A549 (cell line): Measurements from ENCODE around the gene TNN.

ENCODE experiments used
- CBX8 ChIP-seq: fragments of 200-600 bp; sonication (generic); IDR thresholded peaks from 2 replicates; pipeline ENCODE4 v1.6.1; 2016
- CTCF ChIP-seq: fragments of >200 bp; sonication (Bioruptor Twin); formaldehyde crosslinking; IDR thresholded peaks from 3 replicates; pipeline ENCODE4 v1.5.1; 2016
- FOXS1 ChIP-seq: fragments of 250-450 bp; sonication (Bioruptor Pico); IDR thresholded peaks from 2 replicates; pipeline ENCODE4 v1.5.0; 2020; ENCODE audit warnings: mild to moderate bottlenecking, moderate library complexity
- HOXA7 ChIP-seq: fragments of 250-450 bp; sonication (Bioruptor Pico); IDR thresholded peaks from 2 replicates; pipeline ENCODE4 v1.5.0; 2020; ENCODE audit warnings: mild to moderate bottlenecking, moderate library complexity
- MAX ChIP-seq: IDR thresholded peaks from 2 replicates; pipeline ENCODE4 v1.6.1; 2012
- PBX3 ChIP-seq: IDR thresholded peaks from 2 replicates; pipeline ENCODE4 v1.6.1; 2012
- POLR2A ChIP-seq: IDR thresholded peaks from 2 replicates; pipeline ENCODE4 v1.6.1; 2012; ENCODE audit warnings: mild to moderate bottlenecking, low read length

GRCh38 chr1:175033953-175034352 lies 33.7 kb upstream of the TNN start:
- no peak for TF ChIP-seq CTCF
- no peak for TF ChIP-seq CBX8
- no peak for TF ChIP-seq HOXA7 (CRISPR knock-in tag)
- no peak for TF ChIP-seq POLR2A
- no peak for TF ChIP-seq PBX3
- TF ChIP-seq MAX = no peak
- TF ChIP-seq FOXS1 (CRISPR knock-in tag) = no peak
